Measurements from ENCODE around the gene SIGLEC14.

- no peak for TF ChIP-seq POLR2AphosphoS5 (IDR thresholded peaks at IDR 0.05; ENCODE audit: low read depth, low read length)
- TF ChIP-seq CTCF (IDR thresholded peaks at IDR 0.05): no peak
- TF ChIP-seq SIN3A (IDR thresholded peaks at IDR 0.05; ENCODE audit: borderline replicate concordance, insufficient read depth, low read depth, low read length): no peak
- TF ChIP-seq REST (IDR thresholded peaks at IDR 0.05; ENCODE audit: insufficient read depth in 1 of 2, low read depth in 2 of 2, low read length in 1 of 2): no peak
Measured at GRCh38 chr19:51644636-51645271, 1.9 kb downstream of the SIGLEC14 start.
